ENCODE measurements around the gene INMT.

INMT gene

GRCh38 chr7:30804078-30804661 lies 52.2 kb downstream of the INMT start:
- peak; percentile 81 for DNase-seq (ENCODE audit: low read depth)
- H3K4me3 ChIP-seq (ENCODE audit: control insufficient read depth, low read depth, low read length): no peak overlapping the region

GRCh38 chr7:30805081-30805691 lies 53.3 kb downstream of the INMT start:
- no peak for TF ChIP-seq CTCF (conservative IDR thresholded peaks at IDR 0.05; ENCODE audit: control insufficient read depth, insufficient read depth, low read depth, low read length)
- H3K4me3 ChIP-seq (ENCODE audit: control insufficient read depth, low read depth, low read length): no peak overlapping the region
- DNase-seq (ENCODE audit: low read depth): no peak

More at GRCh38 chr7:30804078-30804661, 52.2 kb downstream of the INMT start:
- TF ChIP-seq CTCF (conservative IDR thresholded peaks at IDR 0.05; ENCODE audit: control insufficient read depth, insufficient read depth, low read depth, low read length): no peak

GRCh38 chr7:30805931-30806330 lies 54.0 kb downstream of the INMT start:
- H3K4me3 ChIP-seq (ENCODE audit: control insufficient read depth, low read depth, low read length): no peak overlapping the region
- no peak for DNase-seq (ENCODE audit: low read depth)
- TF ChIP-seq CTCF (conservative IDR thresholded peaks at IDR 0.05; ENCODE audit: control insufficient read depth, insufficient read depth, low read depth, low read length): no peak

Measured in fibroblast of mammary gland (primary cell).